A549 treated with Mapracorat at 1 μM for 4 hours (cell line): ENCODE data around the gene ANOS1. TPM values are rescaled to one million over a fixed set of nuclear protein-coding genes. Genes with fewer than 3 reads are reported as not detected.

ENCODE experiments used
- total RNA-seq: library from RNA; stranded (reverse); fragments of 200-300 nt; extraction: Qiagen RNA extraction; gene quantifications from 5 replicates; pipeline ENCODE4 v1.2.3, GENCODE V29; 2022

Gene ANOS1
- 0.02 to 0.20 TPM (median 0.08 TPM) in 4 of 5 replicates, not detected in the other for total RNA-seq

DNA sequence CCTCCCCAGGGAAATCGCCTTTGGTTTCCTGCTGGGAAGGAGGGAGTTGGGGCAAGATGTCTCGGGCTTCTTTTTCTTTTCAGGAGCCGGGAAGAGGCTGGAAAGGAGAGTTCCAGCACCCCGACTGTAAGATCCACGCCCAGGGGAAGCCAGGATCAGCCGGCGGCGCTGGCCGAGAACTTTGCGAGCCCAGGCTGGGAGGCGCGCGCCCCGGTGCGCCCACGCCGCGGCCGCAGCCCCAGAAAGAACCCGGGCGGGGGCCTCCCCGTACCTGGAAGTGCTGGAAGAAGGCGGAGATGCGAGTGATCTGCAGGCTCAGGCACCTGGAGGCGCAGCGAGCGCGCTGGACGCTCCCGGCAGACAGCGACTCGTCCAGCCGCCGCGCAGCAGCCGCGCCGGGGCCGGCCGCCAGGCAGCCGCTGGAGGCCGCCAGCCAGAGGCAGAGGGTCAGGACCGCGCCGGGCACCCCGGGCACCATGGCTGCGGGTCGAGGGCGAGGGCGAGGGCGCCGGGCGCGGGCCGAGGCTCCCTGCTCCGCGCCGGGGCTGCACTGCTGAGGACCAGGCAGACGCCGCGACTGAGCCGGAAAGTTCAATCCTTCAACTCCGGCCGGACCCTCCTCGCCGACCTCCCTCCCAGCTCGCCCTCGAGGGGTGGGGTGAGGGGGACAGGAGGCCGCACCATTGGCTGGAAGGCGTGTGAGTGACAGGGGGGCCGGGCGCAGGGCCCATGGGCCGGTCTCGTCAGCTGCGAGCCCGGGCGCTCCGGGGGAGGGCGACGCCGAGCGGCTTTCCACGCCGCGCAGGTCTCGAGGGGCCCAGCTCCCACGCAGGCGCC, at the start of gene ANOS1:
ANOS1 (minus strand) TSS at position 579 of the 837 bp plus-strand sequence; CDS start at position 478, 101 bp downstream.

Other genes starting within 250 kb of the ANOS1 start
- not detected in 5 replicates for gene FAM9A, start 69.2 kb upstream of the ANOS1 start, total RNA-seq